ENCODE measurements around the gene NOP16.

DNA sequence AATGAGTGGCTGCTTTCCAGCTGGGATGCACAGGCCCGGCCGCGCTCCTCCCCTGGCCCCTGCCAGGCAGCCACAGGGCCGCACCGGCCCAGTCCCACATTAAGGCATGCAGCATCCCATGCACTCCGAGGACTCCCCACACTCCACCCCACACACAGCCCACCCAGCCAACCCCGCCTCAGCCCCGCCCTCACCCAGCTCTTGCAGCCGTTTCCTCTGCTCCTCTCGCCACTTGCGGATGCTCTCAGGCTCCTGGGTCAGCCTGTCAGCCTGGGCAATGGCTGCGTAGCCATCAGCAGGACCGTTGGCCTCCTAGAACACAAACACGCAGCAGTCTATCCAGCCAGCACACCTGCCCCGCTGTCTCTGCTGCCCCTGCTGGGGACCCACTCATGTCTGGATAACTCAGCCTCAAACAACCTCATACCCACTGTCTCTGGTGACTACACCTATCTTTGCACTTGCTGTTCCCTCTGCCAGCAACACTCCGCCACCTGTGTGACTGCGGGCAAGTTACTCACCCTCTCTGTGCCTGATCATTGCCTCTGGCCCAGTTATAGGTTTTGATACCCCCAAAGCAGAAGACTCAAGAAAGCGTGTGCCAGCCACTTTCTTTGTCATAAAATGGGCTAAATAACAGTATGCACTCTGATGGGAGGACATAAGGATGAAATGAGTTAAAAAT, 9.5 kb upstream of the NOP16 start:
- TF ChIP-seq CTCF (IDR thresholded peaks at IDR 0.05) (no peak), REST (IDR thresholded peaks at IDR 0.05) (no peak), ESRRA (IDR thresholded peaks at IDR 0.05; ENCODE audit: borderline replicate concordance, low read length) (no peak), HDAC2 (IDR thresholded peaks at IDR 0.05) (no peak), MYC (IDR thresholded peaks at IDR 0.05; ENCODE audit: borderline replicate concordance, low read length) (no peak), EP300 (IDR thresholded peaks at IDR 0.05) (no peak), TFCP2L1 (CRISPR knock-in tag; IDR thresholded peaks at IDR 0.05) (no peak), SMC3 (IDR thresholded peaks at IDR 0.05) (no peak), RAD21 (conservative IDR thresholded peaks at IDR 0.05 in 1 of 2, IDR thresholded peaks at IDR 0.05 in 1 of 2) (no peak)
